ENCODE measurements around the gene GTF2I.
"Not testable (repeated sequence)": the region's sequence is repeated elsewhere in the genome, so short reads cannot be mapped to it uniquely, and the experiment has no call there.

Gene GTF2I

GRCh38 chr7:74781746-74782145, 124.2 kb downstream of the GTF2I start:
- DNase-seq: not testable (repeated sequence)

GRCh38 chr7:74783595-74783994, 126.1 kb downstream of the GTF2I start:
- DNase-seq: not testable (repeated sequence)

DNA sequence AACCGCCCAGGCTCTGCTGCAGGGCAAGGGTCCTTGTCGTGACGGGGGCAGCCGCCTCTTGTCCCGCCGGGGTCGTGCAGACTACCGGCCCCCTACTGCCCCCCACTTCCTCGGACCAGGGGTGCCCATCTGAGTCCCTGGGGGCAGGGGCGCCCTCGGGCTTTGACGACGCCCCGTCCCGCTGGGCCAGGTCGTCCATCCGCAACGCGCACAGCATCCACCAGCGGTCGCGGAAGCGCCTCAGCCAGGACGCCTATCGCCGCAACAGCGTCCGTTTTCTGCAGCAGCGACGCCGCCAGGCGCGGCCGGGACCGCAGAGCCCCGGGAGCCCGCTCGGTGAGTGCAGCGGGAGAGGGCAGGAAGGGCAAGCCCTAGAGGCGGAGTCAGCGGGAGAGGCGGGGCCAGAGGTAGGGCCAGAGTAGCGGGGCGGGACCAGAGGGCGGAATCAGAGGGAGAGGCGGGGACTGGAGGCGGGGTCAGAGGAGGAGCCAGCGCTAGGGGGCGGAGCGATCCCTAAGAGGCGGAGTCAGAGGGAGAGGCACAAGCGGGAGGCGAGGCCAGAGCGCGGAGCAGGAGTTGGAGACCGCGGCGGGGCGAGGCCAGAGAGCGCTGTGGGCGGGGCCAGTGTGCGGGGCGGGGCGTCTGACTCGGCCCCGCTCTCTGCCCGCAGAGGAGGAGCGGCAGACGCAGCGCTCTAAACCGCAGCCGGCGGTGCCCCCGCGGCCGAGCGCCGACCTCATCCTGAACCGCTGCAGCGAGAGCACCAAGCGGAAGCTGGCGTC, 131.0 kb downstream of the GTF2I start:
- DNase-seq: peak; percentile 78

- DNase-seq: not testable (repeated sequence)
Measured at GRCh38 chr7:74789200-74789736, 131.8 kb downstream of the GTF2I start.

DNA sequence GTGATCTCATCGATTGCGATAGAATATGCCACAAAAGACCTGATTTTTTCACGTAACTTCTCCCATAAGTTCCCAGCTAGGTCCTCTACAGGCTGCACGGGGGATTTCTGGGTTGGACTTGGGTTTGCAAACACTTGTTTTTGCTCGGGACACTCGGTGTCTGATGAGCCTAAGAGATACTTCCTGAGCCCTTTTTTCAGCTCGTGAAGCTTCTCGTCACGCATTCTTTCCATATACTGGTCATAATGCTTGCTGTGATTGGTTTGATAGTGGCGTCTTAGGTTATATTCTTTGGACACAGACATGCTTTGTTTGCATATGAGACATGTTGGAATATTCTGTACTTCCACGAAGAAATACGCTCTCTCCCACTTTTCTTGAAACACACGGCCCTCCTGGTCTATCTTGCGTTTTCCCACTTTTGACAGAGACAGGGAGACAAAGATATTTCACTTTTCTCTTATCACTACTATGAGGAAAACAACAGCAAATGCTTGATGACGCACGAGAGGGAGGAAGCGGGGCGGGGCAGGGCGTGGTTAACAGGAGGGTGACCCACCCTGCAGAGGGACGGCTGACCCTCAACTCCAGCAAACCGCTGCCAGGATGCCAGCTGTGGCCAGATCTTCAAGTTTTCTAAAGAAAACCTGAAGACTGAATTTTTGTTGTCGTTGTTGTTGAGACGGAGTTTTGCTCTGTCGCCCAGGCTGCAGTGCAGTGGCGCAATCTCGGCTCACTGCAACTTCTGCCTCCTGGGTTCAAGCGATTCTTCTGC, 140.5 kb downstream of the GTF2I start:
- not testable (repeated sequence) for DNase-seq

DNA sequence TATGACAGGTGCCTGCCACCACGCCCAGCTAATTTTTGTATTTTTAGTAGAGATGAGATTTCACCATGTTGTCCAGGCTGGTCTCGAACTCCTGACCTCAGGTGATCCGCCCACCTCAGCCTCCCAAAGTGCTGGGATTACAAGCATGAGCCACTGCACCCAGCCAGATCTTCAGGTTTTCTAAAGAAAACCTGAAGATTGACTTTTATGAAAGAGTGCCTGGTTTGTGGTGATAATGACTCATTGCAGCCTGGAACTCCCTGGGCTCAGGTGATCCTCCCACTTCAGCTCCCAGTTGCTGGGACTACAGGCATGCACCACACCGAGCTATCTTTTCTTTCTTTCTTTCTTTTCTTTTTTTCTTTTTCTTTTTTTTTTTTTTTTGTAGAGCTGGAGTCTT, 141.1 kb downstream of the GTF2I start:
- not testable (repeated sequence) for DNase-seq

Data from NCI-H774 (cell line).